NCI-H82 treated with DMSO at 0.1 percent for 48 hours (cell line): Measurements from ENCODE around the gene KCNAB1.
"Not testable (repeated sequence)": the region's sequence is repeated elsewhere in the genome, so short reads cannot be mapped to it uniquely, and the experiment has no call there.

Experiments used
- DNase-seq: peaks from one replicate; lab custom pipeline; 2025; ENCODE audit not compliant: unreplicated experiment; lab: John Stamatoyannopoulos, UW

Gene KCNAB1

DNA sequence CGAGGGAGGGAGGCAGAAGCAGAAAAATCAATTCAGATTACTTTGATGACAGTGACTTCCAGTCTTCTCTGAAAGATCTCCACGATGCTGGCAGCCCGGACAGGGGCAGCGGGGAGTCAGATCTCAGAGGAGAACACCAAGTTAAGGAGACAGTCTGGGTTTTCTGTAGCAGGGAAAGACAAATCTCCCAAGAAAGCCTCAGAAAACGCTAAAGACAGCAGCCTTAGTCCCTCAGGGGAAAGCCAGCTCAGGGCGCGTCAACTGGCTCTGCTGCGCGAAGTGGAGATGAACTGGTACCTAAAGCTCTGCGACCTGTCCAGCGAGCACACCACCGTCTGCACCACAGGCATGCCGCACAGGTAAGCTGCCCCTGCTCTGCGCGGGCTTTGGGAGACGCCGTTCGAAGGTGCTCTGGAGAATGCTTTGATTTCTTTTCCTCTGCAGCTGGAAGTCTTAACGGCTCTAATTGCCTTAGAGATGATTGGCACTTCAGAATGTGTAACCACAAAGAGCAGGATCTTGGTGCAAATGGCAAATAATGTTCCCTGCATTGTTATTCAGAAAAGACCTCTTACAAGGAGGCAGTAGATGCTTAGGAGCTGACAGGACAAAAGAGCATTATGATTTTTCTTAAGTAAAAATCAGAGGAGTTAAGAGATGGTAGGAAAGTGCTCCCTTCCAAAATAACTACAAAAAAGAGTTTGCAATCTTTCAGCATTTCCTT lies at the start of gene KCNAB1:
KCNAB1 (plus strand) TSS at position 51 of the 724 bp plus-strand sequence.
- no peak for DNase-seq

DNA sequence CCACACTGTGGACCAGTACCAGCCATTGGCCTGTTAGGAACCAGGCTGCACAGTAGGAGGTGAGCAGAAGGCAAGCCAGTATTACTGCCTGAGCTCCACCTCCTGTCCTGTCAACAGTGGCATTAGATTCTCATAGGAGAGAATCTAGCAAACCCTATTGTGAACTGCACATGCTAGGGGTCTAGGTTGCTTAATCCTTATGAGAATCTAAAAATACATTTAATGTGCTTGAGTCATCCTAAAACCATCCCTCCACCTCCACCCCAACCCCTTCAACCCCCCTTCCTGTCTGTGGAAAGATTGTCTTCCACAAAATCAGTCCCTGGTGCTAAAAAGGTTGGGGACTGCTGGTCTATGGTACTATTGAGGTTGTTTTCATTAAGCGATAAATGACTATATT lies 49.3 kb upstream of the KCNAB1 start:
- no peak for DNase-seq

GRCh38 chr3:156072950-156073657 lies 47.3 kb upstream of the KCNAB1 start:
- not testable (repeated sequence) for DNase-seq

- DNase-seq, result no peak
These were observed 30.3 kb upstream of the KCNAB1 start for GRCh38 chr3:156090126-156090525.

DNA sequence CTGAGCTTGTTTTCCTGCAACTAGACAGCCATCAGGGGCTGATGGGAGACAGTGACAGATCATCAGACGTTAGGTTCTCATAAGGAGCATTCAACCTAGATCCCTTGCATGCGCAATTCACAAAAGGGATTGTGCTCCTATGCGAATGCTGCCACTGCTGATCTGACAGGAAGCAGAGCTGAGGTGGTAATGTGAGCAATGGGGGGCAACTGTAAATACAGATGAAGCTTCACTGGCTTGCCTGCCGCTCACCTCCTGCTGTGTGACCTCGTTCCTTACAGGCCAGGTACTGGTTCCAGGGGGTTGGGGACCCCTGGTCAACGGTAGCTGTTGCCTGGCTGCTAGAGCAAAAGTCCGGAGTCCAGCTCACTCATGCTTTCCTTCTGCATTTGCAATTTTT lies 26.4 kb upstream of the KCNAB1 start:
- no peak for DNase-seq

DNA sequence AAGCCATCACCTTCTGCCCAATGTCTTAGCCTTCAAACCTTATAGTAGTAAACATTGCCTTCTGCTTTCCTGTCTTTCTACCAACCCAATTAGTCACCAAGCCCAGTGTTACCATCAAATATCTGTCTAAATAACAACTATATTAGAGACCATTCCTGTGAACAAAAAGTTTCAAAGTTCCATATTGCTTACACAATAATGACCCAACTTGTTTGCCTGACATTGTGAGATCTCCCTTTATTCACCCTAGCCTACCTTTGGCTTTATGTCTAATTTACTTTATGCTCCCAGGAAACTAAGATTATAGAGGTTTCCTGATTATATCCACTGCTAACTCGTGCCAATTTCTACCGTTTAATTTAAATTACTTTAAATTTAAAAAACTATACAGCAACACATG lies 26.0 kb upstream of the KCNAB1 start:
- no peak for DNase-seq

DNA sequence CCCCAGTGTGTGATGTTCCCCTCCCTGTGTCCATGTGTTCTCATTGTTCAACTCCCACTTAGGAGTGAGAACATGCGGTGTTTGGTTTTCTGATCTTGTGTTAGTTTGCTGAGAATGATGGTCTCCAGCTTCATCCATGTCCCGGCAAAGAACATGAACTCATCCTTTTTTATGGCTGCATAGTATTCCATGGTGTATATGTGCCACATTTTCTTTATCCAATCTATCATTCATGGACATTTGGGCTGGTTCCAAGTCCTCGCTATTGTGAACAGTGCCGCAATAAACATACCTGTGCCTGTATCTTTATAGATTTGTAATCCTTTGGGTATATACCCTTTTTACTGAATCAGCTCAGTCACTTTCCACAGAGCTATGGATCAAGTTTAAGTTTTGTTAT lies 24.7 kb upstream of the KCNAB1 start:
- DNase-seq, result not testable (repeated sequence)

DNA sequence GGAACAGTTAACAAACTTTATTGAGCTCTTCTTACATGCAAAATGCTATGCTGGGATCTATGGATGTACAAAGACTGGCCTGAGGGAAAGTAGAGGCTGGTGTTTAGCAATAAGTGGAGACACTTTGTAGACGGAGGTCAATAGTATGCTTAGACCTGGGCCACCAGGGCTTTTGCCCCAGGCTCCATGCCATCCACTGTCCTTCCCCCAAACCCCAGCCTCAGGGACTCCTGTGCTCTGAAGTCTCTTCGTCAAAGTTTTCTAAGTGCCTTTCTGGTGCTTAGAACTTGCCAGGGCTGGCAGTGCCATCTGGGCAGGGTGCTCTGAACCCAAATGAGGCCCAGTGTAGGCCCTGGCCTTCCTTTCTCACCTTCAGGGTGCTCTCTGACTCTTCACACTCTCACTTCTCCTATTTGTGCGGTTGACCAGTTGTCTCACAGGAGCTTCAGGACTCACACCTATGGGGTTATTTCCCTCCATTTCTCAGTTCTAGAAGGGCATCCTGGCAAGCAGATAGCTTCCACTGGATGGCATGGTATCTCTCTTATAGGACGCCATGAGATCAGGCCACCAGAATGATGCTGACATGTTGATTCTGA lies 21.8 kb upstream of the KCNAB1 start:
- DNase-seq, result no peak

DNA sequence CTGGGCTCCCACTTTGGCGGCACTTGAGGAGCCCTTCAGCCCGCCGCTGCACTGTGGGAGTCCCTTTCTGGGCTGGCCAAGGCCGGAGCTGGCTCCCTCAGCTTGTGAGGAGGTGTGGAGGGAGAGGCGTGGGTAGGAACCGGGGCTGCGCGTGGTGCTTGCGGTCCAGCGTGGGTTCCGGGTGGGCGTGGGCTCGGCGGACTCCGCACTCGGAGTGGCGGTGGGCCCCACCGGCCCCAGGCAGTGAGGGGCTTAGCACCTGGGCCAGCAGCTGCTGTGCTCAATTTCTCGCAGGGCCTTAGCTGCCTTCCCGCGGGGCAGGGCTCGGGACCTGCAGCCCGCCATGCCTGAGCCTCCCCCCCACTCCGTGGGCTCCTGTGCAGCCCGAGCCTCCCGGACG lies 21.0 kb upstream of the KCNAB1 start:
- not testable (repeated sequence) for DNase-seq

DNA sequence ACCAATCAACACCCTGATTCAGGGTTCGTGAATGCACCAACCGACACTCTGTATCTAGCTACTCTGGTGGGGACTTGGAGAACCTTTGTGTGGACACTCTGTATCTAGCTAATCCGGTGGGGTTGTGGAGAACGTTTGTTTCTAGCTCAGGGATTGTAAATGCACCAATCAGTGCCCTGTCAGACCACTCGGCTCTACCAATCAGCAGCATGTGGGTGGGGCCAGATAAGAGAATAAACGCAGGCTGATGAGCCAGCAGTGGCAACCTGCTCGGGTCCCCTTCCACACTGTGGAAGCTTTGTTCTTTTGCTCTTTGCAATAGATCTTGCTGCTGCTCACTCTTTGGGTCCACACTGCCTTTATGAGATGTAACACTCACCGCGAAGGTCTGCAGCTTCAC lies 20.4 kb upstream of the KCNAB1 start:
- DNase-seq, result not testable (repeated sequence)

DNA sequence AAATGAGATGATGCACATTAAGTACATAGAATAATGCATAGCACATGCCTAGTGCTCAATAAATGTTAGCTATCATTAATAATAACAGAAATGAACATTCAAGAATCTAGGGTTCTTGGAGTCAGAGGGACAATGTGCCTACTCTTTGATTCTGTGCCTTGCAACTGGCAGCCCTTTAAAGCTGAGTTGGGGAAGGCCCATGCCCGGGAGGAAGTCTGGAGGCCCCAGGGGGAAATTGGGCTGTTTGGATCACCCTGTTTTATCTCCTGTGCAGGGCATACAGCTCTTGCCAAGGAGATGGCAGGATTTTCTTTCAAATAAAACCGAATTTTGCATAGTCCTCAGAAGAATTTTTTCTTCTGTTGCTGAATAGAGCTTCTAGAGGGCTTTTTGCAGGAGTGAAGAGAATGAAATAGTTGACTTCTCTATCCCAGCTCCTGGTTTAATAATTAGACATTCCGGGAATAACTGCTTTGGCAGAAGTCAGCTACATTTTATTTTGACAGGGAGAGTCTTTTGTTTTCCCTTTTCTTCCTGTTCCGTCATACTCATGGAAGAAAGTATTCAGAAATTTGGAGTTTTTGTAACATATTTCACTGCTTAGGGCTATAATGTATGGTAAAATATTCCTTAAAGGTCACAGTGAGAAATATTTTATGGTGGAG lies 18.0 kb upstream of the KCNAB1 start:
- no peak for DNase-seq

- DNase-seq, result no peak
These were observed 13.5 kb upstream of the KCNAB1 start for GRCh38 chr3:156106721-156107373.

- DNase-seq, result no peak
These were observed 12.9 kb upstream of the KCNAB1 start for GRCh38 chr3:156107504-156107903.

DNA sequence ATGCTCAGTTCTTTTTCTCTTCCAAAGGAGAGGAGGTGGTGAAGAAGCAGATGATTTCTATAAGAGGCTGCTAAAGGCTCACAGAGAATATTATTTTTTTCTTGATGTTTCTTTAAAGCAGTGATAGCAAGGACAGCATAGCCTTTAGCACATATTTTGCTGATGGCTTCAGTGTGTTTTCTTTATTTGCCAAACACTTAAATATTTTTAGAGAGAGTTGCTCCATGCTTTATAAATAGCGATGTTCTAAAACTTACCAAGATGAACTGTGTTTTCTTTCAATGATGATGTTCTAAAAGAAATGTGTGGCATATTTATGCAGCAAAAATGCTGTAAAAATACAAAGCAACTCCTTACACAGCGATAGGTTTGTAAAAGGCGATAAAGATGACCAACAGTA lies 11.8 kb upstream of the KCNAB1 start:
- DNase-seq, result no peak

DNA sequence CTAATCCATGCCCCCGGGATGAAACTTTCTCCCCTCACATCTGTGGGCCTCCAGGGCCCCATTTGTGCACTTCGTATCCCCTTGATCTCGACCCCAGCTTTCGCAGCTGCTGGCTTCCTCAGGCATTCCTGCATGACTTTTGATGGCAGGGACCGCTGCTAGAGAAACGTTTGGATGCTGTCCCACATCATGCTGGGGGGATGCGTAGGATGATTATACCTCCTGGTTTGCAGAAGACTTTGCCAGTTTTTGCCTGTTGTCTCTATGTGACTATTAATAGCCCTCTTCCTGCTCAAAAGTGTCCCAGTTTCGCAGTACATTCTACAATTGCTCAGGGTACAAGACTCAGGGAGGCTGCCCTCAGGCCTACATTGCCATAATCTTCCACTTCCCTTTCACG lies 10.4 kb upstream of the KCNAB1 start:
- no peak for DNase-seq

- no peak for DNase-seq
These were observed 6.1 kb downstream of the KCNAB1 start for GRCh38 chr3:156126467-156126866.

DNA sequence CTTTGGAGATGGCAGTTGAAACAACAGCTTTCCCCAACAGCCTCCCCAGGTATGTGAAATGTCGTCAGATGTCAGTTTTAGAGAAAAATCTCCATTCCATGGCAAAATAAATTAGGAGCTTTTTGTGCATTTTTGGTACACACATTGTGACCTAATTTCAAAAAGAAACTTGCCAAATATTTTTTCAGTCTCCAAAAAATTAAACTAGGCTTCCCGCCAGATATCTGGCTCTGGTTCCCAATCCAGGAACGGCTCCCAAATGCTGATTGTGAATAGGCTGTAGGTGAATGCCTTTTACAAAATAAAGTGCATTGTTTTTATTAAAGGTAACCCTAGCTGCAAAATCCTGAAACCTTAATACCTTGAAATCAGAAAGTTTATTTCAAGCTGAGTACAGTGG lies 10.9 kb downstream of the KCNAB1 start:
- DNase-seq, result no peak

- DNase-seq, result no peak
These were observed 11.4 kb downstream of the KCNAB1 start for GRCh38 chr3:156131799-156132198.

- DNase-seq, result no peak
These were observed 11.9 kb downstream of the KCNAB1 start for GRCh38 chr3:156132313-156132712.

DNA sequence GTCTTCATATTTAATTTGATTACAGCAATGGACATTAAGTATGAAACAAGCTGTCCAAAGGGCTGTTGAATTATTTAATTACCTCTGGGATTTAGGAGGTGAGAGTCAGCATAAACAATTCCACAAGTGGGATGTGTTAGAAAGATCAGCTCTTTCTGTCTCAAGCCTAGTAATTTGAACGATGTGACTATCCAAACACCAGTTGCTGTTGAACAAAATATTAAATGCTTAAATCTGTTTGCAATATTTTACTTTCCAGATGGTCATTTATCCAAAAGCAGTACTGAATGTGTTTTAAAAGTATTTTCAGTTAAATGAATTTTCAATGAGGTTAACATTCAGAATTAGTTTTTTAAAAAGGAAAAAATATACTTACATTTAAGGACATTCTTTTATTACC lies 12.7 kb downstream of the KCNAB1 start:
- no peak for DNase-seq

DNA sequence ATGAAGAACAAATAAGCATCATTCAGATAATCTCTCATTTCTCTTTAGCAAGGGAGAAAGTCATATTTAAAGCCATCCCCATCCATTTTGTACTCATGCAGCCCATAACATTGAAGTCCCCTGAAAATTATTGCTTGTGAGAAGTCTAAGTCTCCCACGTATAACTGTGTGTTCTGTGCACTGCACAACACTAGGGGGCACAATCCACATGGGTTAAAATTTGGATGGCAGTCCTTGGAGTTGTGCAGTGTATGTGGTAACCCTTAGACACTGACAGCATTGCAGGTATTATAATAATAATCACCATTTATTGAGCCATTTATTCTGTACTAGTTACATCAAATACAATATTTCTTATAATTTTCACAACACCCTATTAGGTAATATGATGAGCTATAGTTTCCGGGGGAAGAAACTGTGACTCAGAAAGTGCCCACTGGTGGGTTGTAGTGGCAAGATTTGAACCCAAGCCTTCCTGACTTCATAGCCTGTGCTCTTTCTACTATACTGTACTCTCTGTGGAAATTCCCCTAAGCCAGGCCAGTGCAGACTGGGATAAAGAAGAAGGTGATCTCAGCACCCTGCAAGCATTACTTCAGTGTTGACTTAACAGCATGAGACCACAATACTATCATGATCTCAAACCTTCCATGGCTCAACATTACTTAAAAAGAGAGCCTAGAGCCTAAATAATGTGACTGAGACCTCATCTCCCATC lies 15.7 kb downstream of the KCNAB1 start:
- no peak for DNase-seq
